NOMO-1 treated with dmso at 0.1 percent for 144 hours (cell line): ENCODE results near the gene NUDT6.

Source experiments
- DNase-seq: peaks from one replicate; lab custom pipeline; 2025; ENCODE audit not compliant: unreplicated experiment; lab: John Stamatoyannopoulos, UW

NUDT6 gene

GRCh38 chr4:122914938-122915337, 7.5 kb downstream of the NUDT6 start:
- DNase-seq, result no peak

- DNase-seq, result no peak
These were observed 8.0 kb downstream of the NUDT6 start for GRCh38 chr4:122914292-122914904.

GRCh38 chr4:122912810-122913575, 9.4 kb downstream of the NUDT6 start:
- no peak for DNase-seq

- DNase-seq, result no peak
These were observed 10.8 kb downstream of the NUDT6 start for GRCh38 chr4:122911588-122911987.

GRCh38 chr4:122909683-122910082, 12.7 kb downstream of the NUDT6 start:
- no peak for DNase-seq

DNA sequence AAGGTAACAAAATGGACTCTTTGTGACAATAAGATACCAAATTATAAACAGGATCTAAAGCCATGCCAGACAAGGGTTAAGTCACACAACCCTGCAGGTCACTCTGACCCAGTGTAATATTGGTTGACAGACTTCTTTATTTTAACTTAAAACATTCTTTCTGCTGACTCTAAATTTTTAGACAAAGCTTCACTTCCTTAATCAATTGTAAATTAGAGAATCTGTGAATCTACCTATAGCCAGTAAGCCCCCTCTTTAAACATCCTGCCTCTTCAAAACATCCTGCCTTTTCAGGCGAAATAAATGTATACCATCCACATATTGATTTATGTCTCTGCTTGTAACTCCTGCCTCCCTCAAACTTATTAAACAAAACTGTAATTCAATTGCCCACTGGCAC, 14.2 kb downstream of the NUDT6 start:
- no peak for DNase-seq

GRCh38 chr4:122906859-122907305, 15.5 kb downstream of the NUDT6 start:
- no peak for DNase-seq

GRCh38 chr4:122903766-122904288, 18.6 kb downstream of the NUDT6 start:
- DNase-seq, result no peak

DNA sequence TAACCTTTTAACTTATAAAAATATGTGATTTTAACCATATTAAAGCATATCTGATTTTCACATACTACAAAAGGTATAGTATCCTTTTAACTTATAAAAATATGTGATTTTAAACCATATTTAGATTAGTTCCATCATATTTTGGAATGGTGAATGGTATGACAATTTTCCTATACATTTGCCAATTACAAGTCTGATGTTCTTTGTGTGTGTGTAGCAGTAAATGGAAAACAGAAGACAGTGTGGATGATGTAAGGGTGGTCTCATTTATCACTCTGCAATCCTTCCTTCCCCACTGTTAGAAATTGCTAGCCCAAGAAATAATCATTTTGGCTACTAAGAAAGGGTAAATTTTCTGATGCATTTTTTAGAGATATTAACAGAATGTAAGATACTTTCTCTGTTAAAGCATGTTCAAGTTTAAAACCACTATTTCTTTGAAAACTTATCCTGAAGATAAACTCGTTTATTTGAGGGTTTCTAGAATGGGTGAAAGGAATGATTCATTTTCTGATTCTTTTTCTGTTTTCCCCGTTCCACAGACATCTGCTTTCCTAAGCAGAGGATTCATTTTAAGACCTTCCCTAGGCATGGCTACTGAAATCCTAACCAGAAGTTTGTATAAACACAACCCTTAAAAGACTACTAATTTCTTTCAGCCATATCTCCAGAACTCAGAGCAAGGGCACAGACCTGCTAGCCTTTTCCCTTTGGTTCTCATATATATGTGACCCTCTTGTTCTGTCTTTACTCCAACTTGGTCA, 21.0 kb downstream of the NUDT6 start:
- DNase-seq, result no peak

DNA sequence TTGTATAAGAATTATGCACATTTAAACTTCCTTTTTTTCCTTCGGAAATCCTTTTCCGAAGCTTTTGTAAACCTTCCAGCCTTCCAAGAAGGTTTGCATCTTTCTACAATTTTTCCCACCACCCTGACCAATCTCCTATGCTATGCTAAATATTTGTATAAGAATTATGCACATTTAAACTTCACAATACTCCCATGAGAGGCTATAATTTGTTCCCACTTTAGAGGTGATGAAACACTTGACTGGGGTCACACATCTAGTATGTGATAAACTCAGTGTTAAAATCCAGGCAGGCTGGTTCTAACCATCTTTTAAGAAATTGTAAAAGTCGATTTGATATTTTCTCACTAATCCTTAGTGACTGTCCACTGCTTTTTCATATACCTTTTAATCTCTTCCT, 22.1 kb downstream of the NUDT6 start:
- no peak for DNase-seq

DNA sequence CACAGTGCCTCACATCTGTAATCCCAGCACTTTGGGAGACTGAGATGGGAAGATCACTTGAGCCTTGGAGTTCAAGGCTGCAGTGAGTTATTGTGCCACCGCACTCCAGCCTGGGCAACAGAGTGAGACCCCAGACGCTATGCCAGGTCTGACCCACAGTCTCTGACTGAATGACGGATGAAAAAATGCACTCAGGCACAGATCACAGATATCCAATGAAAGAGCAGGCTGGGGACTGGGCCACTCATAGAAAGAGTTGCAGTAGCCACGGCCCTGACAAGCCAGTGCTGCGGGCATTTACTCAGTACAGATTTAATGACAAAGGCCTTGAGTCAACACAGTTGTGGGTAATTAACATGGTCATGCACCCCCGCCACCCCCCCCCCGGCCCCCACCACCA, 22.7 kb downstream of the NUDT6 start:
- DNase-seq, result no peak

GRCh38 chr4:122898370-122899150, 23.8 kb downstream of the NUDT6 start:
- no peak for DNase-seq

DNA sequence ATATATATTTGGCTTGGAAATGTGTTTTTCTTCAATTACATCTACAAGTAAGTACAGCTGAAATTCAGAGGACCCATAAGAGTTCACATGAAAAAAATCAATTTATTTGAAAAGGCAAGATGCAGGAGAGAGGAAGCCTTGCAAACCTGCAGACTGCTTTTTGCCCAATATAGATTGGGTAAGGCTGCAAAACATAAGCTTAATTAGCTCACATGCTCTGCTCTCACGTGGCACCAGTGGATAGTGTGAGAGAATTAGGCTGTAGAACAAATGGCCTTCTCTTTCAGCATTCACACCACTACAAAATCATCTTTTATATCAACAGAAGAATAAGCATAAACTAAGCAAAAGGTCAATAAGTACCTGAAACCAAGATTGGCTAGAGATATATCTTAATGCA, 26.1 kb downstream of the NUDT6 start:
- no peak for DNase-seq

DNA sequence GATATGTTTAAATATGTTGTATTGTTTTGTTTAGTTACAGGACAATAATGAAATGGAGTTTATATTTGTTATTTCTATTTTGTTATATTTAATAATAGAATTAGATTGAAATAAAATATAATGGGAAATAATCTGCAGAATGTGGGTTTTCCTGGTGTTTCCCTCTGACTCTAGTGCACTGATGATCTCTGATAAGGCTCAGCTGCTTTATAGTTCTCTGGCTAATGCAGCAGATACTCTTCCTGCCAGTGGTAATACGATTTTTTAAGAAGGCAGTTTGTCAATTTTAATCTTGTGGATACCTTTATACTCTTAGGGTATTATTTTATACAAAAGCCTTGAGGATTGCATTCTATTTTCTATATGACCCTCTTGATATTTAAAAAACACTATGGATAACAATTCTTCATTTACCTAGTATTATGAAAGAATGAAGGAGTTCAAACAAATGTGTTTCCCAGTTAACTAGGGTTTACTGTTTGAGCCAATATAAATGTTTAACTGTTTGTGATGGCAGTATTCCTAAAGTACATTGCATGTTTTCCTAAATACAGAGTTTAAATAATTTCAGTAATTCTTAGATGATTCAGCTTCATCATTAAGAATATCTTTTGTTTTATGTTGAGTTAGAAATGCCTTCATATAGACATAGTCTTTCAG, 26.9 kb downstream of the NUDT6 start:
- no peak for DNase-seq

GRCh38 chr4:122894827-122895226, 27.6 kb downstream of the NUDT6 start:
- DNase-seq, result no peak

- no peak for DNase-seq
These were observed 32.1 kb downstream of the NUDT6 start for GRCh38 chr4:122890147-122890795.

DNA sequence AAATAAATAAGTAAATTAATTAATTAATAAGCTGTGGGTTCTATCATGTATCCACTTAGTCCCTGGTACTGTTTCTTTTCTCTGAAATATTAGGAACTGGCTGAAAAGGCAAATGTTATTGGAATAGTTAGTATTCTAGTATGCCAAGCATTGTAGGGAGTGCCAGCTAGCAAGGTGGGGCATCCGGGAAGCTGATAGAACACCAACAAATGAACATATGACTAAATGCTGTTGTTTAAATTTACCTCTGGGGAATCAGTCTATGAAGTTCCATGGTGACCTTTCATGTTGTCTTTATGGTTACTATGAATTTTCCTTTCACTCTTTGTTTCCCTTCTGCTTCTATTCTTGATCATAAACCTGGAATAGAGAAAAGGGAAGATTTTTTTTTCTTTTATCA, 32.7 kb downstream of the NUDT6 start:
- no peak for DNase-seq

DNA sequence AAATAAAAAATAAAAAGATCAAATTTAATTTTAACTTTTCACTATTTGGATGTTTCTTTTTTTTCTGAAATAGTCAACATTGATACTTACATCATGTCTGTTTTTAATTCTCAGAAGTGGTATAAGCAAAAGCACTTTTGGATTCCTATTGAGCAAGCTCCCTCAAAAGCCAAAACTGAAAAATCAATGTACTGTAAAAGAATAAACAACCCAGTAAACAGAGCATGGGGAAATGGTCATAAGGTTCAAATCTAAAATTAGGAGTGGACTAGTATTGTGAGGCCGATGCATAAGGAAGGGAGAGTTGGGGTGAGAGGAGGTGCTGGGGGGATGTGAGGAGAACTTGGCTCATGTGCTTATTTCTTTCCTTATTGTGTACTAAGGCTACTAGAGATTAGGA, 37.9 kb downstream of the NUDT6 start:
- no peak for DNase-seq

DNA sequence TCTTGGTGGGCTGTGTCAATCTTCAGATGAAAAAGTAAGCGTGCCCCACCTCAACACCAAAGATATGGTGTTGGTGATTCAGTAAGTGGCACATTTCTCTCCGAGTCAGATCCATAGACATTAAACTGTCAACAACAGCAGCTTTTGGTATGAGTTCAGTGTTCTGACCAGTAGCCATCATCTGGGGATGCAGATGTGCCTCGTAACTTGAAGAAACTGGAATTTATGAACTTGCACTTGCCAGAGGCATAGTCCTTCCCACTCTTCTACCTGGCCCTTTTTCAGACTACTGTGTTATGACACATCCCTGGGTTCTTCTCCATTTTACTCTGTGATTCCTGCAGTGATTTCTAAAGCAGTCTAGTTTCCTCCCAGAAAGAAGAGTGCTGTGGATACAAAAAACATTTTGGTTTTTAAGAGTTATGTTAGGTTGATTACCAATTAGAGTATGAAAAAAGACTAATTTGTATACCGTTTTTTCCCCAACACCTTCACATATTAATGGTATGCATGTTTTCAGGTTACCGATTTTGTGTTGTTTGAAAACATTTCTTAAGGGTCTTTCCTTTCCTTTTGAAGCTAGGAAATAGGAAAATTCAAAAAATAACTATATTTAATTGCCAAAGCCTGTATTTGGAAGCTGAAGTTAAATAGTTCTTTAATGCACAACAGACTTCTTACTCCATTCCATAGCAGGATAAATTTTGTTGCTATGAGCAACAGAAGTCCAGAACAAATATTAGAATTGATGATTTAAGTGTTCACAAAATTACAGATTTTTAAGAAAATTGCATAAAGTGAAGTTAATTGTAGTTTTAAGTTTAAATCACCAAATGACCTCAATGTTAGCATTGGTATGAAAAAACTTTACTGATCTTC, 39.3 kb downstream of the NUDT6 start:
- DNase-seq, result no peak
